ENCODE data around the gene NPC1L1. TPM values are rescaled to one million over a fixed set of nuclear protein-coding genes. Genes with fewer than 3 reads are reported as not detected.

The NPC1L1 gene
- total RNA-seq, 2 experiments from 2014 or later = 0.13 TPM; not detected in 1

DNA sequence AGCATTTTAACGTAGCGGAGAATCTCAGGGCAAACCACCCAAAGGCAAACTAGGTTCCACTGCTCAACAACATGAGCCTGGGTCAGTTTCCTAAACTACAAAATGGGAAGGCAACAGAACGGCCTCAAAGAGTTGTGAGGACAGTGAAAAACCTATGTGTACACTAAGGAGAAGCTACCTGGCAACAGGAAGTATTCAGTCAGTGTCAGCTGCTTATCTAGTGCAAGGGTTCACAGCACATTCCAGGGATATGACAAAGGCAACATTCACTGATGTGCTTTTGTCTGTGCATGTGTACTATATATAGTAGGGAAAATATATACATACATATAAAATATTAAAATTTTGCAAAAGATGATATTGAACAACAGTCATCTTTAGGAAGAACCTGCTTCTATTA, 67.8 kb downstream of the NPC1L1 start:
- Histone ChIP-seq H3K4me2 (ENCODE audit: low read length) (no peak overlapping the region), H3K79me2 (ENCODE audit: insufficient read depth, low read depth, low read length) (peaks cover 46% of the 10 kb centered on the region), H3K9me3 (ENCODE audit: low read length) (no peaks in the 10 kb centered on the region), H2AFZ (ENCODE audit: low read length) (no peak overlapping the region), H3K27ac (ENCODE audit: low read depth, low read length, poor library complexity, severe bottlenecking) (no peak overlapping the region), H3K9me2 (ENCODE audit: insufficient read depth, low read length) (no peaks in the 10 kb centered on the region), H3K36me3 (ENCODE audit: insufficient read depth, low read length) (peaks cover 95% of the 10 kb centered on the region), H4K20me1 (ENCODE audit: insufficient read depth, low read length) (0 out of 2 replicates have a peak, but pooled peaks cover 6% of the 10 kb centered on the region), H3K4me1 (ENCODE audit: insufficient read depth, low read length, poor library complexity, severe bottlenecking) (peaks cover 37% of the 10 kb centered on the region), H3K4me3 (ENCODE audit: low read depth, low read length, poor library complexity, severe bottlenecking) (no peak overlapping the region)
- no peak for DNase-seq (ENCODE audit: low spot score)
- intact Hi-C loops (cut with micrococcal nuclease; ENCODE audit: unreplicated experiment) = no loop called here
- no TSS peak for BruUV-seq (replicated peaks)
- CTCF ChIA-PET (ENCODE audit: unreplicated experiment) = no interaction called here
- TF ChIP-seq, protein P1, sequence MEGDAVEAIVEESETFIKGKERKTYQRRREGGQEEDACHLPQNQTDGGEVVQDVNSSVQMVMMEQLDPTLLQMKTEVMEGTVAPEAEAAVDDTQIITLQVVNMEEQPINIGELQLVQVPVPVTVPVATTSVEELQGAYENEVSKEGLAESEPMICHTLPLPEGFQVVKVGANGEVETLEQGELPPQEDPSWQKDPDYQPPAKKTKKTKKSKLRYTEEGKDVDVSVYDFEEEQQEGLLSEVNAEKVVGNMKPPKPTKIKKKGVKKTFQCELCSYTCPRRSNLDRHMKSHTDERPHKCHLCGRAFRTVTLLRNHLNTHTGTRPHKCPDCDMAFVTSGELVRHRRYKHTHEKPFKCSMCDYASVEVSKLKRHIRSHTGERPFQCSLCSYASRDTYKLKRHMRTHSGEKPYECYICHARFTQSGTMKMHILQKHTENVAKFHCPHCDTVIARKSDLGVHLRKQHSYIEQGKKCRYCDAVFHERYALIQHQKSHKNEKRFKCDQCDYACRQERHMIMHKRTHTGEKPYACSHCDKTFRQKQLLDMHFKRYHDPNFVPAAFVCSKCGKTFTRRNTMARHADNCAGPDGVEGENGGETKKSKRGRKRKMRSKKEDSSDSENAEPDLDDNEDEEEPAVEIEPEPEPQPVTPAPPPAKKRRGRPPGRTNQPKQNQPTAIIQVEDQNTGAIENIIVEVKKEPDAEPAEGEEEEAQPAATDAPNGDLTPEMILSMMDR (conservative IDR thresholded peaks at IDR 0.05; ENCODE audit: low read length) = no peak
- TF ChIP-seq EZH2phosphoT487 (IDR thresholded peaks at IDR 0.05; ENCODE audit: borderline replicate concordance, low read depth, low read length) = no peak
- POLR2A ChIA-PET = interaction anchor here (1.0 kb wide), 1 partner anchor 11 kb away, joined by 4 read pairs; no protein-coding TSS in a partner anchor

DNA sequence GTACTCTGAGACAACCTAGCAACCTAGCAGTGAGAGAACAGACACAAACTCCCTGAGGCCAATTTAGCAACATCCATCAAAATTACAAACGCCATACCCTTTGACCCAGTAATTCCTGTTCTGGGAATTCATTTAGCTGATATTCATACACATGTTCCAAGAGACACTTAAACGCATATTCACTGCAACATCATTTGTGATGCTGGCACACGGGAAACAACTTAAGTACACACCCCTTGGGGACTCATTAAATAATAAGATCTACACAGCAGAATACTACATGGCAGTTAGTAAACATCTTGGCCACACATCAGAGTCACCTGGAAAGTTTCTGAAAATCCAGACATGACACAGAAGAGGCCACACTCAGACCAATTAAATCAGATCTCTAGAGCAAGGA, 68.3 kb downstream of the NPC1L1 start:
- no peak for DNase-seq (ENCODE audit: low spot score)
- Histone ChIP-seq H3K79me2 (ENCODE audit: insufficient read depth, low read depth, low read length) (peaks cover 46% of the 10 kb centered on the region), H3K4me1 (ENCODE audit: insufficient read depth, low read length, poor library complexity, severe bottlenecking) (peaks cover 37% of the 10 kb centered on the region), H4K20me1 (ENCODE audit: insufficient read depth, low read length) (0 out of 2 replicates have a peak, but pooled peaks cover 6% of the 10 kb centered on the region), H3K4me2 (ENCODE audit: low read length) (no peak overlapping the region), H3K9me3 (ENCODE audit: low read length) (no peaks in the 10 kb centered on the region), H3K4me3 (ENCODE audit: low read depth, low read length, poor library complexity, severe bottlenecking) (no peak overlapping the region), H3K27ac (ENCODE audit: low read depth, low read length, poor library complexity, severe bottlenecking) (no peak overlapping the region), H3K36me3 (ENCODE audit: insufficient read depth, low read length) (peaks cover 95% of the 10 kb centered on the region), H2AFZ (ENCODE audit: low read length) (no peak overlapping the region), H3K9me2 (ENCODE audit: insufficient read depth, low read length) (no peaks in the 10 kb centered on the region)
- no TSS peak for BruUV-seq (replicated peaks)
- TF ChIP-seq, protein P1 (conservative IDR thresholded peaks at IDR 0.05; ENCODE audit: low read length) = no peak
- no peak for TF ChIP-seq EZH2phosphoT487 (IDR thresholded peaks at IDR 0.05; ENCODE audit: borderline replicate concordance, low read depth, low read length)
- intact Hi-C loops (cut with micrococcal nuclease; ENCODE audit: unreplicated experiment) = no loop called here
- ChIA-PET CTCF (ENCODE audit: unreplicated experiment) (no interaction called here), POLR2A (interaction anchor here (1.0 kb wide), 1 partner anchor 11 kb away, joined by 4 read pairs; no protein-coding TSS in a partner anchor)

DNA sequence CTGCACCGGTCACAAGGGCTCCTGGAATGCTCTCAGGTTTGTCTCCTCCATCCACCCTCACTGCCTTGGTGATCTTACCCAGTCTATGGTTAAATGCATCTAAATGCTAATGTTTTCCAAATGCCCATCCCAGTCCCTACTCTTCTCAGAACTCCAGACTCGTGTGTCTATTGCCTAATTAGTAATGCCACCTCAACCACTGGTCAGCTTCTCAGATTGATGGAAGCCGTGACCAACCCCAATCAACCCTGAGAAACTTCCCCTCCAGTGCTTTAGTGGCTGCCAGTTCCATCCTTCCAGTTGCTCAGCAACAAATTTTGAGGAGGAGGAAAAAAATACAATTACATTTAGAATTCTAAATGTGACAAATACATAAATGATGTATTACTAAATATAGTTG, 69.3 kb downstream of the NPC1L1 start:
- Histone ChIP-seq H3K4me3 (ENCODE audit: low read depth, low read length, poor library complexity, severe bottlenecking) (no peak overlapping the region), H3K9me3 (ENCODE audit: low read length) (no peaks in the 10 kb centered on the region), H3K4me2 (ENCODE audit: low read length) (no peak overlapping the region), H2AFZ (ENCODE audit: low read length) (no peak overlapping the region), H3K36me3 (ENCODE audit: insufficient read depth, low read length) (peaks cover 95% of the 10 kb centered on the region), H3K4me1 (ENCODE audit: insufficient read depth, low read length, poor library complexity, severe bottlenecking) (peaks cover 30% of the 10 kb centered on the region), H4K20me1 (ENCODE audit: insufficient read depth, low read length) (0 out of 2 replicates have a peak, but pooled peaks cover 6% of the 10 kb centered on the region), H3K79me2 (ENCODE audit: insufficient read depth, low read depth, low read length) (peaks cover 46% of the 10 kb centered on the region), H3K27ac (ENCODE audit: low read depth, low read length, poor library complexity, severe bottlenecking) (no peak overlapping the region), H3K9me2 (ENCODE audit: insufficient read depth, low read length) (no peaks in the 10 kb centered on the region)
- POLR2A ChIA-PET = interaction anchor here (0.6 kb wide), 1 partner anchor 488 kb away, joined by 4 read pairs; no protein-coding TSS in a partner anchor
- BruUV-seq (replicated peaks) = no TSS peak
- CTCF ChIA-PET (ENCODE audit: unreplicated experiment) = no interaction called here
- DNase-seq (ENCODE audit: low spot score) = no peak
- intact Hi-C loops (cut with micrococcal nuclease; ENCODE audit: unreplicated experiment) = no loop called here
- TF ChIP-seq, protein P1 (conservative IDR thresholded peaks at IDR 0.05; ENCODE audit: low read length) = no peak
- no peak for TF ChIP-seq EZH2phosphoT487 (IDR thresholded peaks at IDR 0.05; ENCODE audit: borderline replicate concordance, low read depth, low read length)

Measured in OCI-LY7 (cell line).